Vagina (tissue), 2 donors: ENCODE results near the gene CRIP3. TPM values are rescaled to one million over a fixed set of nuclear protein-coding genes. Genes with fewer than 3 reads are reported as not detected.

Experiments used
- DNase-seq, 2 donors: peaks; one replicate each; pipeline ENCODE4 v3.0.0-alpha.2; 2017; ENCODE audit errors: extremely low spot score in 2 of 2
- H3K27ac ChIP-seq: fragments of 200-600 bp; sonication (generic); one replicate; pipeline ENCODE4 v1.5.1; 2019
- H3K27me3 ChIP-seq: fragments of 200-600 bp; sonication (generic); one replicate; pipeline ENCODE4 v1.5.1; 2019
- H3K36me3 ChIP-seq, 2 donors: fragments of 200-600 bp; sonication (generic); one replicate each; pipeline ENCODE4 v1.5.1; 2017 to 2019
- H3K4me1 ChIP-seq: fragments of 200-600 bp; sonication (generic); one replicate; pipeline ENCODE4 v1.5.1; 2019
- H3K4me3 ChIP-seq, 2 donors: fragments of 200-600 bp; sonication (generic); 1 replicate in 1 of 2; 2 replicates in 1 of 2; pipeline ENCODE4 v1.5.1; 2016 to 2019
- H3K9me3 ChIP-seq: fragments of 200-600 bp; sonication (generic); one replicate; pipeline ENCODE4 v1.5.1; 2019
- POLR2A ChIP-seq, 2 donors: fragments of 450-650 bp; IDR thresholded peaks; one replicate each; pipeline ENCODE4 v1.6.1; 2017; ENCODE audit warnings: antibody characterized with exemption in 2 of 2, mild to moderate bottlenecking in 2 of 2, moderate library complexity in 2 of 2
- POLR2AphosphoS5 ChIP-seq, 2 donors: sonication (generic); formaldehyde crosslinking; IDR thresholded peaks; one replicate each; pipeline ENCODE4 v1.9.0; 2017; ENCODE audit warnings: antibody characterized with exemption in 2 of 2, mild to moderate bottlenecking in 2 of 2, low read depth in 1 of 2; ENCODE audit not compliant: insufficient read depth in 1 of 2
- intact Hi-C: fragments of 100-400 bp; cut with DNase I; formaldehyde crosslinking; loops from one replicate; pipeline ENCODE4 v1.15.1; 2023
- total RNA-seq: library from RNA; depleted of rRNA; stranded (reverse); fragments of >200 nt; gene quantifications from one replicate; pipeline ENCODE4 v1.2.3, GENCODE V29; 2016
- TF ChIP-seq, protein P1 (sequence below), 3 experiments: fragments of 450-650 bp in 2 of 3; fragments of 200-600 bp in 1 of 3; sonication (generic) in 1 of 3; IDR thresholded peaks; one replicate each; pipeline ENCODE4 v1.5.1; 2017 to 2019; ENCODE audit warnings: antibody characterized with exemption in 3 of 3, mild to moderate bottlenecking in 2 of 3, moderate library complexity in 2 of 3

CRIP3 gene
- total RNA-seq, 1 donor from 2014 or later = not detected

DNA sequence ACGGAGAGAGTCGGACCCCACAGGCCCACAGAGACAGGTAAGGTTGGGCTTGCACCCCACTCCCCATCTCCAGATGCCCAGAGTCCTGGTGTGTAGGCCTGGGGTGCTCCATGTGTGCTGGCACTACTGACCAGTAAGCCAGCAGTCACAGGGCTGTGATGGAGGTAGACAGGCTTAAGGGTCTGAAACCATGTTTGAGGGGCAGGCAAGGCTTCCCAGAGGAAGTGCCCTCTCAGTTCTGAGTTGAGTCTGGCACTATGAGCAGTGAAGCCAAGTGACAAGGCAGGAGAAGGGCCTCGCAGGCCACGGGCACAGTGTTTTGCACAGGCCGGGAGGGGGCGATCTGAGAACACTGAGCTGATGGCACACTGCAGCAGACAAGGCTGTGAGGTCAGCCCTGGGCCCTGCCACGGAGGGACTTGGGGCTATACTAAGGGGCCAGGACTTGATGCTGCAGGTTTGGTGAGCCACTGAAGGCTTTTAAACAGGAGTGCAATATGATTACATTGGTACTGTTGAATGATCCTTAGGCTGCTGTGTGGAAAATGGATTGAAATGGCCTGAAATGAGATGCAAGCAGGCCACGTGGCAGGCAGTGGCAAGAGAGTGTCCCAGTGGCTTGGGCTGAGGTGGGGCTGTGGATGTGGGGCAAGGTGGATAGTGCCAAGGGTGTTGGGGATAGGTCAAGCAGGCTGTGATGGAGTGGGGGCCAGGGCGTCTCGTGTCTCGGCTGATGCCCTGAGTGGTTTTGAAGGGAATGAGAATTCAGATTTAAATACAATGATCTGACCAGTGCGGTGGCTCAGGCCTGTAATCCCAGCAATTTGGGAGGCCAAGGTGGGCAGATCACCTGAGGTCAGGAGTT is 45.1 kb downstream of the CRIP3 start:
- intact Hi-C loops = no loop called here
- H3K4me3 ChIP-seq = no peak overlapping the region
- H3K4me1 ChIP-seq = no peaks in the 10 kb centered on the region
- no peak overlapping the region for H3K27ac ChIP-seq
- no peaks in the 10 kb centered on the region for H3K9me3 ChIP-seq
- no peak for TF ChIP-seq POLR2AphosphoS5 (IDR thresholded peaks at IDR 0.05; ENCODE audit: insufficient read depth in 1 of 2, low read depth in 1 of 2)
- TF ChIP-seq, protein P1, sequence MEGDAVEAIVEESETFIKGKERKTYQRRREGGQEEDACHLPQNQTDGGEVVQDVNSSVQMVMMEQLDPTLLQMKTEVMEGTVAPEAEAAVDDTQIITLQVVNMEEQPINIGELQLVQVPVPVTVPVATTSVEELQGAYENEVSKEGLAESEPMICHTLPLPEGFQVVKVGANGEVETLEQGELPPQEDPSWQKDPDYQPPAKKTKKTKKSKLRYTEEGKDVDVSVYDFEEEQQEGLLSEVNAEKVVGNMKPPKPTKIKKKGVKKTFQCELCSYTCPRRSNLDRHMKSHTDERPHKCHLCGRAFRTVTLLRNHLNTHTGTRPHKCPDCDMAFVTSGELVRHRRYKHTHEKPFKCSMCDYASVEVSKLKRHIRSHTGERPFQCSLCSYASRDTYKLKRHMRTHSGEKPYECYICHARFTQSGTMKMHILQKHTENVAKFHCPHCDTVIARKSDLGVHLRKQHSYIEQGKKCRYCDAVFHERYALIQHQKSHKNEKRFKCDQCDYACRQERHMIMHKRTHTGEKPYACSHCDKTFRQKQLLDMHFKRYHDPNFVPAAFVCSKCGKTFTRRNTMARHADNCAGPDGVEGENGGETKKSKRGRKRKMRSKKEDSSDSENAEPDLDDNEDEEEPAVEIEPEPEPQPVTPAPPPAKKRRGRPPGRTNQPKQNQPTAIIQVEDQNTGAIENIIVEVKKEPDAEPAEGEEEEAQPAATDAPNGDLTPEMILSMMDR (IDR thresholded peaks at IDR 0.05) = peak in 2 of 3 experiments; percentile 22 to 62
- DNase-seq = no peak
- H3K27me3 ChIP-seq = no peaks in the 10 kb centered on the region
- H3K36me3 ChIP-seq = no peaks in the 10 kb centered on the region

DNA sequence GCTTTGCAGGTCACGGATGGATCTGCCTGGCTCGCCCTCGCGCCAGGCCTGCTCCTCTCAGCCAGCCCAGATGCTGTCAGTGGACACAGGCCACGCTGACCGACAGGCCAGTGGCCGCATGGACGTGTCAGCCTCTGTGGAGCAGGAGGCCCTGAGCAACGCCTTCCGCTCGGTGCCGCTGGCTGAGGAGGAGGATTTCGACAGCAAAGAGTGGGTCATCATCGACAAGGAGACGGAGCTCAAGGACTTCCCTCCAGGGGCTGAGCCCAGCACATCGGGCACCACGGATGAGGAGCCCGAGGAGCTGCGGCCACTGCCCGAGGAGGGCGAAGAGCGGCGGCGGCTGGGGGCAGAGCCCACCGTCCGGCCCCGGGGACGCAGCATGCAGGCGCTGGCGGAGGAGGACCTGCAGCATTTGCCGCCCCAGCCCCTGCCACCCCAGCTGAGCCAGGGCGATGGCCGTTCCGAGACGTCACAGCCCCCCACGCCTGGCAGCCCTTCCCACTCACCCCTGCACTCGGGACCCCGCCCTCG is 45.8 kb downstream of the CRIP3 start:
- TF ChIP-seq POLR2AphosphoS5 (IDR thresholded peaks at IDR 0.05; ENCODE audit: insufficient read depth in 1 of 2, low read depth in 1 of 2) = no peak
- intact Hi-C loops = no loop called here
- Histone ChIP-seq H3K4me1 (no peaks in the 10 kb centered on the region), H3K27me3 (no peaks in the 10 kb centered on the region), H3K9me3 (no peaks in the 10 kb centered on the region), H3K36me3 (no peaks in the 10 kb centered on the region), H3K27ac (no peak overlapping the region), H3K4me3 (no peak overlapping the region)
- DNase-seq = no peak

DNA sequence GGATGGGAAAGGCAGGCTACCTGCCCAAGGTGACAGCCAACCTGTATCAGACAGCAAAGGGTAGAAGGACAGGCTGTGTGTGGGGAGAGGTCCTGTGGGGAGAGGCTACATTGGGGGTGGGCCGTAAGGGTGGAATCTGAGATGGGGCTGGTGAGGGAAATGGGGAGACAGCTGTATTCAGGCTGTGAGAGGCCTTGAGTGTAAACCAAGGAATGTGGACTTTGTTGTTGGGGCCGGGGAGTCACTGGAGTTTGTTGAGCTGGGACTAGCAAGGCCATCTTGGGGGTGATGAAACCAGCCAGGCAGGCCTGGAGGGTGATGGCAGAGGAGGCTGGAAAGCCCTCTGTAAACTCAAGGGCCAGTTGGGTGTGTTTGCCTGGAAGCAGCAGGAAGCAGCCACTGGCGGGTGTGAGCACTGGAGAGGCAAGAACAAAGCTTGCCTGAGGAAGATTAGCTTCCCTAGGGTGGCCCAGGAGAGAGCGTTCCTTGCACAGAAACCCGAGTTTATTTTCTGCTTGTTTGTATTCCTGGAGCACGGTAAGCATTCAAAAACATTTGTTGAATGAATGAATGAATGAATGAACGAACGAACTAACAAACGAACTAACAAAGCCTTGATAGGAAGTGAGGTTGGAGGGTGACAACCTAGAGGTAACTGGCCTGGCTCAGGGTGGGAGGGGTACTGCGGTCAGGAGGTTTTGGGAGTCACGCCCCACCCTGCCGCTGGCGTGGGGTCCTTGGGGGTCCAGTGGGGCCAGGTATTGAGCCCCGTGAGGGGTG is 46.4 kb downstream of the CRIP3 start:
- no peaks in the 10 kb centered on the region for H3K27me3 ChIP-seq
- TF ChIP-seq POLR2AphosphoS5 (IDR thresholded peaks at IDR 0.05; ENCODE audit: insufficient read depth in 1 of 2, low read depth in 1 of 2) (no peak), POLR2A (IDR thresholded peaks at IDR 0.05) (no peak)
- TF ChIP-seq, protein P1 (IDR thresholded peaks at IDR 0.05) = no peak
- H3K9me3 ChIP-seq = no peaks in the 10 kb centered on the region
- H3K4me3 ChIP-seq = no peak overlapping the region
- intact Hi-C loops = no loop called here
- no peak for DNase-seq
- no peaks in the 10 kb centered on the region for H3K36me3 ChIP-seq
- no peaks in the 10 kb centered on the region for H3K4me1 ChIP-seq
- no peak overlapping the region for H3K27ac ChIP-seq

DNA sequence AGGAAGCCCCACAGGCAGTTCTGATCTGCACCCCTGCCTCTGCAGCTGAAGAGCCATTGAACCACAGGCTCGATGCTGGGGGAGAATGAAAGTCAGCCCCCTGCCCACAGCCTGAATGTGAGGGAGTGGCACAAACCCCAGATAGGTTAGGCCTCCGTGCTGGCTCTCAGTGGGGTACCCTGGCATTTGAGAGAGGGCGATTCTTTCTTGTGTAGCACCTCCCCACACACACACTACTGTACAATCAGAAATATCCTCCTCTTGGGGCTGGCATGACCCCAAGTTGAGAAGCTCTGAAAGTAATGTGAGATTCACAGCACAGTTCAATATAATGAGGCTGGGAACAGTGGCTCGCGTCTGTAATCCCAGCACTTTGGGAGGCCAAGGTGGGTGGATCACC is 47.4 kb downstream of the CRIP3 start:
- intact Hi-C loops = no loop called here
- H3K27ac ChIP-seq = no peak overlapping the region
- no peak overlapping the region for H3K4me3 ChIP-seq
- H3K9me3 ChIP-seq = no peaks in the 10 kb centered on the region
- DNase-seq = no peak
- no peaks in the 10 kb centered on the region for H3K36me3 ChIP-seq
- TF ChIP-seq, protein P1 (IDR thresholded peaks at IDR 0.05) = no peak
- TF ChIP-seq POLR2A (IDR thresholded peaks at IDR 0.05) (no peak), POLR2AphosphoS5 (IDR thresholded peaks at IDR 0.05; ENCODE audit: insufficient read depth in 1 of 2, low read depth in 1 of 2) (no peak)
- no peaks in the 10 kb centered on the region for H3K27me3 ChIP-seq
- no peaks in the 10 kb centered on the region for H3K4me1 ChIP-seq

DNA sequence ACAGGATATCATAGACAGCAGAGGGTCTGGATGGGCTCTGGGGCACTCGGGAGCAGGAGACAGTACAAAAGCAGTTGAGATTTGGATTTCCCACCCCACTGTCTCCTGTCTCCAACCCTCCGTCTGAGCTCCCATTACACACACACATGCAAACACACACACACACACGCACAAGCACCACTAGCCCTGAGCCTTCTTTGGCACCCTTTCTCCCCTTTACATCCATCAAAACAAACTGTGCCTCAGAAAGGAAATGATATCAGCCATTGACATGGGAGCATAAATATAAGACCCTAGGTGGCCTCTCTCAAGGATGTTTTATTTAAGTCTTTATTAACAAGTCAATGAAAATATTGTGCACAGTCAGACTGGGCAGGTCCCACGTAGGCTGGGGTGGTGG is 47.8 kb downstream of the CRIP3 start:
- TF ChIP-seq, protein P1 (IDR thresholded peaks at IDR 0.05) = no peak
- no peak for TF ChIP-seq POLR2AphosphoS5 (IDR thresholded peaks at IDR 0.05; ENCODE audit: insufficient read depth in 1 of 2, low read depth in 1 of 2)
- Histone ChIP-seq H3K9me3 (no peaks in the 10 kb centered on the region), H3K36me3 (no peaks in the 10 kb centered on the region), H3K27me3 (no peaks in the 10 kb centered on the region), H3K27ac (no peak overlapping the region), H3K4me3 (no peak overlapping the region), H3K4me1 (no peaks in the 10 kb centered on the region)
- no peak for DNase-seq
- intact Hi-C loops = no loop called here
